ENCODE results near the gene FAHD1.

DNA sequence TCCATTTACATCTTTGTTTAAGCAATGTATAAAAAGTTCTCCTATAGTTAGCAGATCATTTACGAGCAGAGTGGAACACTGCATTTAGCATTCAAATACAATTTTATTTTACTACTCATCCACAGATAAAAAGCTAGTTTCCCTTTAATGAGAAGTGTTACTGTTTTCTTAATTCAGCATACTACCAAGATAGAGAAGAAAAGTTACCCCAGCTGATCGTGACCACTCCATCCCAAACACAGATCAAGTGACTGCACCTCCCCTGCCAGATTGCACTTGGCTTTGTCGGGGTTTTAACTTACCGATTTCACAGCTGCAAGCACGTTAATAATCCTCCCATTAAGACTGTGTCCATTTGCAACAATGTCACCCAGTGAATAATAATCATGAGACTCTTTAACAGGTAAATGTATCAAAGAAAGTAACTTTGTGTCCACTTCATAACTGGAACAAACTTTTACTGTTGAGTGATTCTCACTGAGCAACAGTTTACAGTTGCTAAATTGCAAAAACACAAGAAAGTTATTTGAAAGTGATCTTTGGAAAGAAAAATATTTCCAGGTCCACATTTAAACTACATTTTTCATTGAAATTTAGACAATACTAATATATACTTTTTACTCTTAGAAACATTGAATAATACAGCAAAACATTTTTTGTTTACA is 30.6 kb downstream of the FAHD1 start:
- TF ChIP-seq POLR2A (IDR thresholded peaks at IDR 0.05; ENCODE audit: low read length) (no peak), GATA1 (IDR thresholded peaks at IDR 0.05; ENCODE audit: low read depth, low read length) (no peak)
